GM21786 (cell line): ENCODE data around the gene RGL1.

Source experiments
- ATAC-seq: cut with Tn5 transposase; IDR thresholded peaks from one replicate; pipeline ENCODE4 v1.9.1; 2021; ENCODE audit not compliant: unreplicated experiment

The RGL1 gene

GRCh38 chr1:183885142-183885735 is 80.3 kb downstream of the RGL1 start:
- no peak for ATAC-seq

- no peak for ATAC-seq
Observed at GRCh38 chr1:183886083-183886828, 81.3 kb downstream of the RGL1 start.

- ATAC-seq, result no peak
Observed at GRCh38 chr1:183886853-183887252, 81.9 kb downstream of the RGL1 start.

GRCh38 chr1:183887826-183888819 is 83.2 kb downstream of the RGL1 start:
- ATAC-seq, result peak; percentile 34

GRCh38 chr1:183889095-183889494 is 84.2 kb downstream of the RGL1 start:
- ATAC-seq, result no peak

GRCh38 chr1:183891158-183891856 is 86.4 kb downstream of the RGL1 start:
- ATAC-seq, result peak; percentile 79

- no peak for ATAC-seq
Observed at GRCh38 chr1:183892351-183892793, 87.5 kb downstream of the RGL1 start.

GRCh38 chr1:183893561-183894289 is 88.8 kb downstream of the RGL1 start:
- ATAC-seq, result no peak

GRCh38 chr1:183894290-183894565 is 89.3 kb downstream of the RGL1 start:
- no peak for ATAC-seq

GRCh38 chr1:183896466-183897048 is 91.6 kb downstream of the RGL1 start:
- no peak for ATAC-seq

GRCh38 chr1:183898001-183898396 is 93.1 kb downstream of the RGL1 start:
- ATAC-seq, result peak; percentile 15

- ATAC-seq, result no peak
Observed at GRCh38 chr1:183898610-183899009, 93.7 kb downstream of the RGL1 start.

- ATAC-seq, result no peak
Observed at GRCh38 chr1:183901748-183902330, 96.9 kb downstream of the RGL1 start.

GRCh38 chr1:183903101-183903500 is 98.2 kb downstream of the RGL1 start:
- no peak for ATAC-seq

- ATAC-seq, result no peak
Observed at GRCh38 chr1:183905508-183906113, 100.7 kb downstream of the RGL1 start.

- no peak for ATAC-seq
Observed at GRCh38 chr1:183907070-183907469, 102.2 kb downstream of the RGL1 start.

GRCh38 chr1:183908079-183908478 is 103.2 kb downstream of the RGL1 start:
- no peak for ATAC-seq

- ATAC-seq, result no peak
Observed at GRCh38 chr1:183909672-183910071, 104.8 kb downstream of the RGL1 start.

GRCh38 chr1:183910845-183911244 is 105.9 kb downstream of the RGL1 start:
- no peak for ATAC-seq
